HG02840 (cell line): ENCODE results near the gene ACSM2A.
"Not testable (repeated sequence)": the region's sequence is repeated elsewhere in the genome, so short reads cannot be mapped to it uniquely, and the experiment has no call there.

Source experiments
- ATAC-seq: cut with Tn5 transposase; IDR thresholded peaks from one replicate; pipeline ENCODE4 v1.9.1; 2021; ENCODE audit warnings: mild to moderate bottlenecking, moderate library complexity, moderate number of reproducible peaks; ENCODE audit not compliant: unreplicated experiment, low FRiP score

Gene ACSM2A, protein sequence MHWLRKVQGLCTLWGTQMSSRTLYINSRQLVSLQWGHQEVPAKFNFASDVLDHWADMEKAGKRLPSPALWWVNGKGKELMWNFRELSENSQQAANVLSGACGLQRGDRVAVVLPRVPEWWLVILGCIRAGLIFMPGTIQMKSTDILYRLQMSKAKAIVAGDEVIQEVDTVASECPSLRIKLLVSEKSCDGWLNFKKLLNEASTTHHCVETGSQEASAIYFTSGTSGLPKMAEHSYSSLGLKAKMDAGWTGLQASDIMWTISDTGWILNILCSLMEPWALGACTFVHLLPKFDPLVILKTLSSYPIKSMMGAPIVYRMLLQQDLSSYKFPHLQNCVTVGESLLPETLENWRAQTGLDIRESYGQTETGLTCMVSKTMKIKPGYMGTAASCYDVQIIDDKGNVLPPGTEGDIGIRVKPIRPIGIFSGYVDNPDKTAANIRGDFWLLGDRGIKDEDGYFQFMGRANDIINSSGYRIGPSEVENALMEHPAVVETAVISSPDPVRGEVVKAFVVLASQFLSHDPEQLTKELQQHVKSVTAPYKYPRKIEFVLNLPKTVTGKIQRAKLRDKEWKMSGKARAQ

GRCh38 chr16:20451364-20451763, at the start of gene ACSM2A:
Gene ACSM2A (plus strand): TSS chr16:20451521. CDS start chr16:20460115, 8,594 bp downstream.
- ATAC-seq: not testable (repeated sequence)

DNA sequence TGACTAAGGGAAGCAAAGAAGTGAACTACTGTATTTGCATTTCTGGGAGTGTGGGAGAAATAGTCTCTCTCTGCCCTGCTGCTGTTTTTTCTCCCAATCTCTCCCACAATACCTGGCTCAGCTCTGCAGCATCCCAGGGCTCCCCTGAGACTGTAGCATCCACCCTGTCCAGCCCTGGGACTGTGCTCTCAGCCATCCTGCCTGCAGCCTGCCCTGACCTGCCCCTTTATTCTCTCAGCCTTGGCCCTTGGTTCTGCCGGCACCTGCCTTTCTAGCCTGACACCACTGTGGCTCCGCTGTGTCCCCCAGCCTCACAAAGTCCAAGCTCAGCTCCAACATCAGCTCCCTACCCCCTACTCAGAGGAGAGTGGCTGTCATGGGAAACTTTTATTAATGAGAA, 48.7 kb upstream of the ACSM2A start:
- ATAC-seq: no peak

GRCh38 chr16:20404637-20405036, 46.7 kb upstream of the ACSM2A start, which contains the start of gene PDILT:
Gene PDILT (minus strand): TSS chr16:20404737. CDS start chr16:20399300, 5,437 bp downstream.
- no peak for ATAC-seq

DNA sequence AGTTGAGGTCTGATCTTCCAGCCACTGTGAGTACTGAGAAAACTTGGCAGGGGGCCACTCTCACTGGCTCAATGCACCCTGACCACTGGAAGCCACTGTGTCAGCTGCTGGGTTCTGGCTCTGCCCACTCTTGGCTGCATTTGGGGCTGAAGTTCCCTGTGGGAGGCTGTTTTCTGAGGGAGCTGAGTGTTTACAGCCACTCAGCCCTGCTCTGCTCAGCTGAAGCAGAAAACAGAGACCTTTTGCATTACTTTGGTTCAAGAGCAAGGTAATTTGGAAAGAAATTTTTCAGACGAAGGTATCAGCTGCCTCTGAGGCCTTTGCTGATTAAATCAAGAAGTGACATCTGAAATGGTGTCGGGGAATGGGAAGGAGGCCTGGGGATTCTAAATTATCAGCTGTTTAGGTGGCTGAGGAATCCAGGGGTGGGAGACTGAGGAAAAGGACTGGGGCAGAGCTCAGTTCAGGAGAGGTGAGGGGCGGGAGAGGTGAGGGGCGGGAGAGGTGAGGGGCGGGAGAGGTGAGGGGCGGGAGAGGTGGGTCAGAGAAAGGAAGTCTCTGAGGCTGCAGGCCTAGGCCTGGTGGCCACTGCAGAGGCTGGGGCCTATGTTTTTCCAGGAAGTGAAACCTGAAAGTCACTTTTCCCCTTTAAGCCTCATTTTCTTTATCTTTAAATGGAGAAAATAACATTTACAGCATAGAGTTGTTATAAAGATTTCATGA, 41.8 kb upstream of the ACSM2A start, which contains the start of gene ACSM5:
Gene ACSM5, plus strand, starts transcription at position 137 of the 723 bp plus-strand sequence. CDS start 1,951 bp downstream, outside the sequence.
- no peak for ATAC-seq

- ATAC-seq: no peak
These were observed 41.1 kb upstream of the ACSM2A start for GRCh38 chr16:20410121-20410723.

DNA sequence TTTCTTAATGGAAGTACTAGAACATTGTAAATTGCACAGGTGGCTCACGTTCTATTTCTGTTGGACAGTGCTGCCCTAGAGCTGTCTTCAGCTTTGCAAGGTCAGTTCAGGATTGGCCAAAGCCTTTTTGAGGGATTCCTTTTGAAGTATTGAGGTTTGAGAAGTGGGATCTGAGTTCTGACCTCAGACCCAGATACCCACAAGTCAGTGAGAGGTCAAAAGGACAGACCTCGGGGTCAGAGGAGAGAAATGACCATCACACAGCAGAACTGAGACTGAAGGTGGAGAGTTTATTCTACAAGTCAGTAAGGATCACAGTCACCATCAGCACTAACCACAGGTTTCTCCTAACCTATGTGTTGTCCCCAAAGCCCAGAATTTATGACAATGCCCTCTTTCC, 40.3 kb upstream of the ACSM2A start:
- ATAC-seq: no peak

- no peak for ATAC-seq
These were observed 35.8 kb upstream of the ACSM2A start for GRCh38 chr16:20415541-20415940.

GRCh38 chr16:20419093-20419492, 32.2 kb upstream of the ACSM2A start:
- ATAC-seq: not testable (repeated sequence)

GRCh38 chr16:20421748-20422147, 29.6 kb upstream of the ACSM2A start:
- not testable (repeated sequence) for ATAC-seq

DNA sequence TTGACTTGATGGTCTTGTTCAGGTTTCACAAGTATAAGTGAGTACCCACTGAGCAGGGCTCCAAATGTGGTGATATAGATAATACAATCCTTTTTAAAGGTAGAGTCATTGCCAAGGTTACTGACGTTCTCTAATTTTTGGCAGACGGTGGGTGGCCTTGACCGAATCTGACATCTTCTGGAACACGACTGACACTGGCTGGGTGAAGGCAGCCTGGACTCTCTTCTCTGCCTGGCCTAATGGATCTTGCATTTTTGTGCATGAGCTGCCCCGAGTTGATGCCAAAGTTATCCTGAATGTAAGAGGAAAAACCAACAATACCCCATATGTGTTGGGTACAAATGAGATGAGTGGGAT, 27.6 kb upstream of the ACSM2A start:
- not testable (repeated sequence) for ATAC-seq

DNA sequence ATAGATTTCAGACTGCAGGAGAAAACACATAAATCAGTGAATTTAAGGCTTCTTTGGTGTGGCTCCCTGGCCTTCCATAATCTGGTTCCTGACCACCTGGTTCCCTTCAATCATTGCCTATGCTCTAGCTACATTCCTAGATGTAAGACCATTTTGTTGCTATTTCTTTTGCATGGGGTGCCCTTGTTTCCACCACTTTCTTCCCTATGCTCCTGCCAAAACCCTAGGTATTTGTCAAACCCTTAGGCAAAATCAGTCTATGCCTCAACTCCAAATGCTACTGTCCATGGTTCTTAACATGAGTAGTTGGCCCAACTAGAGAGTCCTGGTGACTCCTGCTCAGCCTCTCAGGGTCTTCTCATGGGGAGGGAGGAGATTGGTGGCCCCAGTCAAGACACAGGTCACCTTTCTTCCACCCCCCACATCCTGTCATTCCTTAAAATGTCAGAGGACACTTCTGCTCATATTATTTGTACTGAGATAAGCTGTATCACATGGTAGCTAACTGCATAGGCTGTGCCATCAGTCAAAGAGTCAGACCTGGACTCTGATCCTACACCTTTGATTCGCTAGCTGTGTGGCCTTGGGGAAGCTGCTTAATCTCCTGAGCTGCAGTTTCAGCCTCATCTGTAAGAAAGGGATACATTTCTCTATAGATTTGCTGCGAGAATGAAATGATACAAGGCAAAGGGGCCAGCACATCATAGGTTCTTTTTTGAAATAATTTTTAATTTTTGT, 27.0 kb upstream of the ACSM2A start:
- ATAC-seq: no peak

DNA sequence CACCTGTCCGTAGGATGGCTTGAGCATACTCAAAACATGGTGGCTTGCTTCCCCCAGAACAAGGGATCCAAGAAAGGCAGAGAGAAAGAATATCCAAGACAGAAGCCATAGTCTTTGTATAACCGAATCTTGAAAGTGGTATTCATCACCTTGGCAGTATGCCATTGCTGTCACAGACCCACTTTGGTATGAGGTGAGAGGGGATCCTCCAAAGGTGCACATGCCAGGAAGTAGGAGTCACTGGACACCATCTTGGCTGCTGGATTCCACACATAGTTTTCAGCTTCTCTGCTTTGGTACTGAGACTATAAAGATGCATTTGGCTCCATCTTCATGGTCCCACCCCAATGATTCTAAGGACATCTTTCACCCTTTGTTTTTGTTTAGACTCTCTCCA, 23.9 kb upstream of the ACSM2A start:
- not testable (repeated sequence) for ATAC-seq

DNA sequence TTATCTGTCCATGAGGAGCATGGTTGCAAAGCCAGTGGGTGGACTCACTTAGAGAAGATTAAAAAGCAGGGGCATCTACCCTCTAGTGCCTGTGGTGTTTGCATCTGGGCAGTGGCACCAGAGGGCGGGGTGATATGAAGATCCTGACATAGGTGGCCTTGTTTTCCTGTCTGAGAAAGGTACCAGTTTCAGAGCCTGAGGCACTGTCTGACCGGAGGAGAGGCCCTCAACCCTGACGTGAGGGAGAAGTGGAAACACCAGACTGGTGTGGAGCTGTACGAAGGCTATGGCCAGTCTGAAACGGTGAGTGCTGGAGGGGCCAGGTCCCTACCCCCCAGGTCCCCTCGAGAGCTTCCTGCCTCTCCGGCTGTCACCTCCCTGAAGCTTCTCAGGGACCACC, 21.8 kb upstream of the ACSM2A start:
- not testable (repeated sequence) for ATAC-seq

DNA sequence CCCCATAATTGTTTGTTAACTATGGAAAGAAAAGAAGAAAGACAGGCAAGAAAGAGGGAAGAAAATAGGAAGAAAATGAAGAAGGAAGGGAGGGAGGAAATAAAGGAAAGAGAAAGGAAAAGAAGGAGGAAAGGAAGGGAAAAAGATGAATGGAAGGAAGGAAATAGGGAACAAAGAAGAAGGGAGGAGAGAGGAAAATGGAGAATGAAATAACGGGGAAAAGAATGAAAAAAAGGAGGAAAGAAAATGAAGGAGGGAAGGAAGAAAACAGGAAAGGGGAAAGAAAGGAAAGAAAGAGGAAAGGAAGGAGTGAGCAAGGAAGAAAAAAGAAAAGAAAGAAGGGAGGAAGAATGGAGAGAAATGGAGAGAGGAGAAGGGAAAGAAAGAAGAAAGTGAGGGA, 20.8 kb upstream of the ACSM2A start:
- not testable (repeated sequence) for ATAC-seq

GRCh38 chr16:20430948-20431347, 20.4 kb upstream of the ACSM2A start:
- ATAC-seq: no peak

- ATAC-seq: not testable (repeated sequence)
These were observed 12.4 kb upstream of the ACSM2A start for GRCh38 chr16:20438950-20439349.

DNA sequence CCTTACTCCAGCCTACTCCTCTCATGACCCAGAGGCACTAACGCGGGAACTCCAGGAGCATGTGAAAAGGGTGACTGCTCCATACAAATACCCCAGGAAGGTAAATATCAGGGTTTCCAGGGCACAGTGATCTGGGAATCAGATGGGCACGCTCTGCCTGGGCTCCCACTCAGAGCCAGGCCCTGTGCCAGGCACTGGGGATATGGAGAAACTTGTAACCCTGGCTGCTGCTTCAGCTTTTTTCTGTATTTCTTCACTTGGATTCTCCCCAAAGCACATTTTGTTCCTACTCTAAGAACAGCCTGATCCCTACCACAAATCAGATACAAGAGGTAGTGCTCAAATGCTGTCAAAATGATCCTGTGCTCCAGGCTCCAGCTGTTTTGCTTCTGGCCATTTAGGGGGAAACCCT, 11.5 kb upstream of the ACSM2A start:
- not testable (repeated sequence) for ATAC-seq

DNA sequence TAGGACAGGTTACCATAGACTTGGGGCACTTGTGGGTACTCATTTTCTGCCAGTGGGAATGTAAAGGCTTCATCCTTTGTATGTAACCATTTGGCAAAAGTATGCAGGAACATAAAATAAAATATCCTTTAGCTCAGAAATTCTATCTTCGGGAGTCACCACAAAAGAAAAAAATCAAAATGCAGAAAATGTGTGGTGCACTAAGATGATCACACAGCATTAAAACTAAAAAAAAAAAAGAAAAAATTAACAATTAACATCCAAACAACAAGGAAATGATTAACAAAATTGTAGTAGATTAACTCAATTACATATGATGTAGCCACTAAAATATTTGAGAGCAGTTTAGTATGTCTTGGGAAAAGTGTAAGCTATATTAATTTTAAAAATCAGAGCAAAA, 10.6 kb upstream of the ACSM2A start:
- not testable (repeated sequence) for ATAC-seq

DNA sequence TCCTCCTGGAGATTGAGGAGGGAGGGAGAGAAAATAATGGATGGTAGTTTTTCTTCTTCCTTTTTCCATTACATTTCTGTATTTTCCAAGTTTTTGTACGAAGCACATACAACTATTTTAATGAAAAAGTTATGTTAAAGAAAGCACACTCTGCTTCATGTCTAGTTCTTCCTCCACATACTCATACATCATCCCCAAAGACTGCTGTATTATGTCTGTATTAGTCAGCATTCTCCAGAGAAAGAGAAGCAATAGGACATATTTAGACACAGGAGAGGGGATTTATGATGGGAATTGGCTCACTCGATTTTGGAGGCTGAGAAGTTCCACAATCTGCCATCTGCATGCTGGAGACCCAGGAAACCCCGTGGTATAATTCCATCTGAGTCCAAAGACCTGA, 10.1 kb upstream of the ACSM2A start:
- ATAC-seq: no peak

DNA sequence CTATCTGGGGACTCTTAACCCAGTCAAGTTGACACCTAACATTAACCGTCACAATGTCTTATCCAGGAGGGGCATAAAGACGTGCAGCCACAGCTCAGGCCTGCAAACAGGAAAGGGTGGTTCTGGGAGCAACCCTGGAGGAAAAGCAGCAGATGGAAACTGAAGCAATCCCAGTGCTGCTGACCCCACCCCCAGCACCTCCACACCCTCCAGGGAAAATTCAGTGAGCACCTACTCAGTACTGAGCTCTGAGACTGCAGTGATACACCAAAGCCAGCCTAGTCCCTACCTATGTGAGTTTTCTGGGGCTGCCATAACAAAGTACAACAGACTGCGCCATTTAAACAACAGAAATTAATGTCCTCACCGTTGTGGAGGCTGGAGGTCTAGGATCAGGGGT, 9.5 kb upstream of the ACSM2A start:
- not testable (repeated sequence) for ATAC-seq
